Natural killer cell (primary cell): ENCODE results near the gene CACNA2D2. TPM values are rescaled to one million over a fixed set of nuclear protein-coding genes. Genes with fewer than 3 reads are reported as not detected.
A peak's percentile ranks its signal among the peaks of the same experiment; 100 is the strongest.

Experiments
- ATAC-seq, 3 donors: fragments of 150-1000 bp in 2 of 3; fragments of 200-7000 bp in 1 of 3; cut with Tn5 transposase; 1 replicate in 1 of 3; 2 replicates in 2 of 3; pipeline ENCODE4 v1.10.0; 2021; ENCODE audit warnings: mild to moderate bottlenecking in 2 of 3, moderate library complexity in 2 of 3
- DNase-seq, 2 donors: peaks; one replicate each; pipeline versions ENCODE4 v3.0.0 to v3.0.0-alpha.2; 2013 to 2021; ENCODE audit warnings: mixed read lengths in 1 of 2
- H3K27ac ChIP-seq: one replicate; pipeline ENCODE4 v1.5.1; 2013; ENCODE audit warnings: mild to moderate bottlenecking, low read length
- H3K27me3 ChIP-seq: one replicate; pipeline ENCODE4 v1.6.1; 2013; ENCODE audit warnings: low read length; ENCODE audit not compliant: control insufficient read depth, insufficient read depth
- H3K36me3 ChIP-seq: one replicate; pipeline ENCODE4 v1.6.1; 2013; ENCODE audit warnings: low read length; ENCODE audit not compliant: control insufficient read depth, insufficient read depth
- H3K4me1 ChIP-seq: one replicate; pipeline ENCODE4 v1.6.1; 2013; ENCODE audit warnings: low read length; ENCODE audit not compliant: control insufficient read depth, insufficient read depth
- H3K4me3 ChIP-seq: one replicate; pipeline ENCODE4 v1.5.1; 2013; ENCODE audit warnings: low read length
- H3K9me3 ChIP-seq: one replicate; pipeline ENCODE4 v1.6.1; 2013; ENCODE audit warnings: low read length; ENCODE audit not compliant: control insufficient read depth, insufficient read depth
- H3K27ac Mint-ChIP-seq, 2 donors: one replicate each; pipeline ENCODE4 v1.8.0; 2022; ENCODE audit warnings: mild to moderate bottlenecking in 2 of 2, mixed read lengths in 2 of 2, moderate library complexity in 1 of 2
- H3K27me3 Mint-ChIP-seq, 2 donors: one replicate each; pipeline ENCODE4 v1.8.0; 2022; ENCODE audit warnings: low read depth in 2 of 2, mixed read lengths in 2 of 2
- H3K36me3 Mint-ChIP-seq: one replicate; pipeline ENCODE4 v1.8.0; 2022; ENCODE audit warnings: mixed read lengths
- H3K4me1 Mint-ChIP-seq, 2 donors: one replicate each; pipeline ENCODE4 v1.8.0; 2022; ENCODE audit warnings: mixed read lengths in 2 of 2
- H3K4me3 Mint-ChIP-seq: one replicate; pipeline ENCODE4 v1.8.0; 2022; ENCODE audit warnings: mild to moderate bottlenecking, moderate library complexity, mixed read lengths
- H3K9me3 Mint-ChIP-seq, 2 donors: one replicate each; pipeline ENCODE4 v1.8.0; 2022; ENCODE audit warnings: mixed read lengths in 2 of 2
- CTCF ChIP-seq: fragments of 200-600 bp; IDR thresholded peaks from one replicate; pipeline ENCODE4 v1.8.0; 2022; ENCODE audit warnings: antibody characterized with exemption
- WGBS: methylation state at CpG from one replicate; pipeline ENCODE4 v1.1.7; 2013; ENCODE audit warnings: missing lambda C conversion rate; ENCODE audit not compliant: insufficient coverage; 5-methylcytosine and 5-hydroxymethylcytosine counted together
- intact Hi-C: fragments of 100-400 bp; cut with micrococcal nuclease; formaldehyde crosslinking; loops from one replicate; pipeline ENCODE4 v1.14.2; 2022
- total RNA-seq, 4 donors: library from RNA; stranded (reverse); fragments of 120-200 nt in 1 of 4; gene quantifications; one replicate each; pipeline versions ENCODE4 v1.2.3 to v1.2.4, GENCODE V29; 2013 to 2022

The CACNA2D2 gene
- total RNA-seq, 3 donors from 2014 or later (not counting 1 experiment from before 2014, with no cell fraction given) = 36.5 to 56.4 (median 43.8) TPM

- Histone ChIP-seq H3K27me3 (no peaks in the 10 kb centered on the region), H3K4me1 (peaks cover 44% of the 10 kb centered on the region), H3K36me3 (peaks cover 42% of the 10 kb centered on the region), H3K9me3 (no peaks in the 10 kb centered on the region), H3K27ac (peak overlapping the region; percentile 70), H3K4me3 (peak overlapping the region; percentile 76)
- no peaks in the 10 kb centered on the region for H3K9me3 Mint-ChIP-seq
- intact Hi-C loops = loop anchor here (2.0 to 10.0 kb wide), 3 partner anchors 20 to 1026 kb away; partner anchors contain the start of genes IFRD2 and MANF
- no peak for ATAC-seq
- no peak for DNase-seq
- no peaks in the 10 kb centered on the region for H3K36me3 Mint-ChIP-seq
- no peak for TF ChIP-seq CTCF
- H3K27me3 Mint-ChIP-seq = no peaks in the 10 kb centered on the region
- WGBS = 68% methylated on average over 23 of the region's 24 CpGs
- peaks cover 30 to 49% of the 10 kb centered on the region in 2 donors for H3K4me1 Mint-ChIP-seq
- peak overlapping the region; percentile 85 to 96 for H3K27ac Mint-ChIP-seq
- H3K4me3 Mint-ChIP-seq = peak overlapping the region; percentile 96
Measured at GRCh38 chr3:50358355-50358910, 145.0 kb downstream of the CACNA2D2 start.

- H3K4me1 Mint-ChIP-seq = peaks cover 30 to 54% of the 10 kb centered on the region in 2 donors
- Histone ChIP-seq H3K9me3 (no peaks in the 10 kb centered on the region), H3K4me1 (peaks cover 44% of the 10 kb centered on the region), H3K4me3 (no peak overlapping the region), H3K27me3 (no peaks in the 10 kb centered on the region), H3K36me3 (peaks cover 51% of the 10 kb centered on the region), H3K27ac (no peak overlapping the region)
- DNase-seq (no peak), ATAC-seq (no peak)
- no peaks in the 10 kb centered on the region for H3K27me3 Mint-ChIP-seq
- H3K9me3 Mint-ChIP-seq = no peaks in the 10 kb centered on the region
- intact Hi-C loops = loop anchor here (10.0 kb wide), 1 partner anchor 1027 kb away; the partner anchor contains the start of gene MANF
- no peaks in the 10 kb centered on the region for H3K36me3 Mint-ChIP-seq
- H3K4me3 Mint-ChIP-seq = peak overlapping the region; percentile 96
- peak overlapping the region; percentile 60 to 85 for H3K27ac Mint-ChIP-seq
- TF ChIP-seq CTCF = no peak
- WGBS = 94% methylated on average over 1 of the region's 1 CpG
Measured at GRCh38 chr3:50357481-50357880, 146.0 kb downstream of the CACNA2D2 start.

GRCh38 chr3:50356553-50356952 is 146.9 kb downstream of the CACNA2D2 start:
- H3K36me3 ChIP-seq = peaks cover 55% of the 10 kb centered on the region
- no peaks in the 10 kb centered on the region for H3K36me3 Mint-ChIP-seq
- peaks cover 31 to 54% of the 10 kb centered on the region in 2 donors for H3K4me1 Mint-ChIP-seq
- H3K27ac Mint-ChIP-seq = peak overlapping the region; percentile 60 to 85
- no peak overlapping the region for H3K27ac ChIP-seq
- H3K27me3 Mint-ChIP-seq = no peaks in the 10 kb centered on the region
- 80% methylated on average over 5 of the region's 5 CpGs for WGBS
- ATAC-seq (no peak), DNase-seq (no peak)
- no peak for TF ChIP-seq CTCF
- H3K9me3 Mint-ChIP-seq = no peaks in the 10 kb centered on the region
- intact Hi-C loops = loop anchor here (10.0 kb wide), 1 partner anchor 1028 kb away; the partner anchor contains the start of gene MANF
- peaks cover 49% of the 10 kb centered on the region for H3K4me1 ChIP-seq
- H3K4me3 Mint-ChIP-seq = peak overlapping the region; percentile 96
- H3K4me3 ChIP-seq = no peak overlapping the region
- no peaks in the 10 kb centered on the region for H3K27me3 ChIP-seq
- H3K9me3 ChIP-seq = no peaks in the 10 kb centered on the region
